GM19452 (cell line): Measurements from ENCODE around the gene ANO4.

Experiments used
- ATAC-seq: cut with Tn5 transposase; IDR thresholded peaks from one replicate; pipeline ENCODE4 v1.9.1; 2021; ENCODE audit not compliant: unreplicated experiment

ANO4 gene

DNA sequence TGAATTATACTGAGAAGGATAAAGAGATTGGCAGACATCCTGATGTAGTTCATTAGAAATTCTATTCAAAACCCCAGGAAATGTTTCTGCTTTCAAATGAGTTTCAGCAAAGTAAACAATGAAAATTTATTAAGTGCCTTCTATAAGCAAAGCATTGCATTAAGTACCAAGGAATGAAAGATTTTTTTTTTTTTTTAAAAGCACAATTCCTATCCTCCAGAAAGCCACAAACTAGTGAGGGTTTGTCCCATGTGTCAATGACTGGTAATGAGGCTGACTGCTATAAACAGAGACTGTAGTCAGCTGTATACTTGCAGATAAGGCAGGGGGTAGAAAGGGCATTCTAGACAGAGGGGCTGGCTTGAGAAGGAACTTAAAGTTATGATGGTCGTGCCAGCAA lies 6.7 kb downstream of the ANO4 start:
- ATAC-seq: no peak

DNA sequence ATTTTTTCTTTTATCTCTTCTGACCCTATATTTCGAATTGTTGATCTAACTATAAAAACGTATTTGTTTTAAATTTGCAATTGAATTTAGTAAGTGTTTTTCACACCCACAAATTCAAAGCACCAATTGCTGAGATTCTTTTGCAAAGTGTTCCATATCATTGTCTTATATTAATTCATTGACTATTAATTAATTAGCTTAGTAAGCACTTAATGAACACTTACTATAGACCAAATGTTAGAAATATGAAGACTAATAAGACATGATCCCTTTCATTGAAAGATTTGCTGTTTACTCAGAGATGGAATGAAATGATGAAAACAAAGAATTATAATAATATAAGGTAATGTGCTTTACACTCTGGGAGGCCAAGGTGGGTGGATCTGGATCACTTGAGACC lies 14.2 kb downstream of the ANO4 start:
- no peak for ATAC-seq

DNA sequence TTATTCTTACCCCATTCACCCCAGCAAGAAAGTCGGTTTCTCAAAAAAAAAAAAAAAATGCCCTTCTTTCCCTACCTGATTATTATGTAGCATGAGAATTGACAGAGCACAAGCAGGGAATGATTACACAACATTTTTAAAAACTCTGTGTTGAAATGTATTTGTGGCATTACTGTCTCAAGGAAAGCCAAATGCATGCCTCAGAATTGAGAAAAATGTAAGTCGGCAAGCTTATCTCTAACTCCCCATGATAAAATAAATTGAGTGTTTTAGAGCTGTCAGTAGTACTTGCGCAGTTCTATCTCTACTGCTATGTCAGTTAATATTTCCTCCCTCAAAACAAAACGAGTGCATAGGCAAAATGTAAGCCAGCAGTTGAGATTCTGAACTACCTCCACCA lies 25.7 kb downstream of the ANO4 start:
- no peak for ATAC-seq

DNA sequence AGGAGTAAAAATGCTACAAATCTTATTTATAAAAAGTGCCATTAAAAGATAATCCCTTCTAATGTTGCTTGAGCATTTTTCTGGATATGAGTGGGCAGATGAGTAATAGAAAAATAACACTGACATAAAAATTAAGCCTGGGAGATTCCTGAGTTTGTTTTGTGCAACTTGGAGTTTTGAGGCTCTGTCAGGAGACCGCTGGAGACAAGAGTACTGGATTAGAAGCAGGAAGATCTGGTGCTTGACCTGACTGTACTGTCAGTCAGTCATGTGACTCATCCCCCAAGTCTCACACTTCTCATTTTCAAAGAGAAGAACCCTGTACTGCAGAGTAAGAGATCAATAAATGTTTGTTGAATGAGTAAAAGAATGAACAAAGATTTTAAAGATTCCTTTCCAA lies 29.4 kb downstream of the ANO4 start:
- no peak for ATAC-seq

DNA sequence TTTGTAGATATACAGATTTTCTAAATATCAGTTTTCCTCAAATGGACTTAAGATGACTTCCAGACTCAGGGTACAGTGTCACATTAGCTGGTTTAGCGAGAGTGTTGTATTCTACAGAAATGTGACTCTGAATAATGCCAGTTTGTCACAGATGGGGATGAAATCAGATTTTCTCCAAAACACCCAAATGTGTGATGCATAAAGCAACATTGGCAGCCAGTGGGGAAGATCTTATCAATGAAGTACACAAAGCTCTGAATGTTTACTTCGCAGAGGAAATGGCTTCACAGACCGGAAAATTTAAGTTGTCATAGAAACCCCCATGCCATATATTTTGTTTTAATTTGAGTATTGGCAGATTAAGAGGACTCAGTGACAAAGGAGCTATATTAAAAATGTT lies 29.9 kb downstream of the ANO4 start:
- ATAC-seq: no peak

DNA sequence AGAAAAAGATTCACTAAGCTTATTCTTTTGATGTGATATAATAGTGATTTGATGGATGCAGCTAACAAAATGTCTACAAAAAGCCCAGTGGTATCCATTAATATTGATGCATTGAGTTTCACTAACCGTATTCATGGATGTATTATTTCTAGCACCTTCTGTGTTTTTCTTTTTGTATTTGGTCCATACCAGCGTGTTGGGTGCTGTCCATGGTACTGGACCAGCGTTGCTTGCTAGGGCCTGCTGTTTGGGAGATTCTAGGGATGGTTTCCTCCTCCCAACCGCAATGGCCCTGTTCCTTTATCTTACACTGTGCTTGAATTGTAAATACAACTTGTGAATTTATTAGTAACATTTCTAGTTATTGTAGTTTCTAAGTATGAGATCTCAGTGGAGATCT lies 31.7 kb downstream of the ANO4 start:
- ATAC-seq: no peak

DNA sequence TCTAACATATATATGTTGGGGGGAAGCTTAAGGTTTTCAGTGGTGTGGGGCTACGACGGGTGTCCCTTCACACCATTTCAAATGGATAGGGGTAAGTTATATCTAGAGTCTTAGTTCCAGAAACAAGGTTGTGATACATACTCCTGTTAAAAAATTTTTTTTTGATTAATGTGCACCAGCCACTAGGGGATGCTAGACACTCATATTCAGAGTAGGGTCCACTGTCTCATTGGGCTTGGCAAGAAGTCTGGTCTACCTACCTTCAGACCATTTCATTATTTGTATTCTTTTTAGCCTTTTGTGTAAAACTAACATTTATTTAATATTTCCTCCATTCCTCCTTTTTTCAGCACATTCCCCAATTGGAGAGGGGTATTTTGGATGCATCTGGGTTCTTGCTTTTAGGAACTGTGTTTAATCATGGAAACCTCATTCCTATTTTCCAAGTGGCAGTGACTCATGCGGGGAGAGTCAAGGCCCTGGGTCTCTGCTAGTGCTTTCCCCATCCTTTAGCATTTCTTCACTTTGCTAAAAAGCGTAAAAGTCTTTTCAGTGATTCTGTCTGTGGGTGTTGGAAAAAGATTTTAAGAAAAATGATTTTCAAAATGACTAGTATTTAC lies 33.4 kb downstream of the ANO4 start:
- ATAC-seq: no peak

DNA sequence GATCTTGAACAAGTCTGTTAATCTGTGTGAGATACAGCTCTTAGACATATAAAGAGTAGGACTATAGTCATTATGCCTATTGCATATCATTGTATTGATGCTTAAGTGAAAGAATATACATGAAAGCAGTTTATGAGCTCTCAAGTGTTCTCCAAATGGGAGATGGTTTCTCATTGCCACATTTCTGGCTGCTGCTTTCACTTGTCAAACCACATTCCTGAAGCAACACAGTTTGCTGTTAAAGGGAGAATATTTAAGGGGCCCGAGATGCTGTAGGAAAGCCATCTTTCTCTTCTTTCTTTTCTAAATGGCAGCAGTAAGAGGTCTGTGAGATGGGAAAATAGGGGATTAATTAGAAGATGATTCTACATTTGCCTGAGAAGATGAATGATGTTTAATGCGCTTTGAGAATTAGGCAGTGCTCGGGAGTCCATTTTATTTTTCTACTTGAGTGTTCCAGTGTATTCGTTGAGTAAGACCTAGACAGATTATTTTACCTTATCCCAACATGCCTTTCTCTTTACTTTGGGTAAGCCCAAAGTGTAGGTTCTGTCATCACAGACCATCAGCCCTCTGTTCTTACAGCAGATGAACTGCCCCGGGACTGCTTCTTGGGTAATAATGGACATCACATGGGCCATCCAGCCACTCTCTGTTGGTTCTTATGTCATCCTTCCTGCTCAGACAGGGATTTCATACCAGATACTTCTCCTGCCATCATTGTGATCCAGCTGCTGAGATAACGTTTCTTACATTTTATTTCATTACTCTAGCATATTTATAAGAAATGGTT lies 35.6 kb downstream of the ANO4 start:
- ATAC-seq: no peak

DNA sequence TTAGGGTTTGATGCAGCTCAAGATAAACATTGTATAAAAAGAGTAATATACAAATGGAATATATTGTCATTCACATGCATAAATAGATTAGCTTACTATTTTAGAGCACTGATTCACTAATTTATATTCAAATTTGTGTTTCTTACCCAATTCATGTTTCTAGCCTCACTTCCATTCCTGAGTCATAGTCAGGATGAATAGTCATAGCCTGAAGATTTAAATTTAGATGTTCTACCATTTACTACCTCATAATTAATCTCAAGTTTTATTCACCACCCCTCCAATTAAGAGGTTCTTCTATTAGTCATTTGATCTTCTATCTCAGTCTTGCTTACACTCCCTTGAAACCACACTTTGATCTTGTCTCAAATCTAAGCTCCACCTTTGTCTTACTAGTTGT lies 38.7 kb downstream of the ANO4 start:
- ATAC-seq: no peak

DNA sequence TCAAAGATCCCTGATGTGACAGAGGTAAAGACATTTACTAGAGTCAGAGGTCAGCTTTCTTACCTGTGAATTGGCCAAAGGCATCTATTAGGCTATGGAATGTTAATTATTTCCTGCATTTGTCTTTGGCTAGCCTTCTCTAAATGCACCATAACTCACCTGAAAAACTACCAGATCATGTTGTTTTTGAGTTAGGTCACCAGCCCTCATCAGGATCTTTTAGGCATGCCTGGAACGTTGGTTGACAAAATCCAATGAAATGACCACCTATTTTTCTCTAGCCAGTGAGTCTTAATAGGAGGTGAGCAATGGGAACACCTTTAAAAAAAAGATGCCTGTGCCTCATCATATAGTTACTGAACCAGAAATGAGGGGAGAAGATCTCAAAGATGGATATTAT lies 46.2 kb downstream of the ANO4 start:
- no peak for ATAC-seq

DNA sequence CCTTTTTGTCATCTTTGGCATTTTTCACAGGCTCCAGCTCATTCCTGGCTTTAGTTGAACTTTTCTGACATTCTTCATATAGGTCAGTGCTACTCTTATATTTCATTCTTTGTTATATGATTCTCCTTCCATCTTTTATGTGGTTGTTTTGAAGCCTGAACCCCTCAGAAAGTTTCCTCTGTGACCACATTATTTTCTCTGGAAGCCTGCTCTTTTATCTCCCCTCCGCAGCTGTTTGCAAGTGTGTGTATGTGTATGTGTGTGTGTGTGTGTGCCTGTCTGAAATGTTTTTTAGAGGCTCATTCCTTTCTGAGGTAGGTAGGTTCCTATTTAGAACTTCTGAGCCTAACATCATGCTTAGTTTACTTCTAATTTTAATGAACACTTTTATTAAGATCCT lies 47.6 kb downstream of the ANO4 start:
- no peak for ATAC-seq

DNA sequence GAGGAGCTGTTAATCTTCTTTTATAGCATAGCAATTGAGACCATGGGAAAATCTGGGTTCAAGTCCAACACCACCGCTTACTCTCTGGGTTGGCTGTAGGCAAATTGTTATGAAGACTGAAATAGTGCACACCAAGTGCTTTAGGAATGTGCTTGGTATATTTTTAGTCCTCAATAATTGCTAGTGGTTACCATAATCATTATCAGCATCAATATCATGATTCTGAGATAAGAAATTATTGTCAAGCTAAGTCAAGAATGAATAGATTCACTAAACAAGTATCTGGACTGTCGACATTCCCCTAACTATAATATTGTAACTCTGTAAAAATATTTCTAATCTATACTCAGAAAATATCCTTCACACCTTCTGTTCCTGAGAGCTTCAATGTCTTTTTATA lies 48.5 kb downstream of the ANO4 start:
- ATAC-seq: no peak

DNA sequence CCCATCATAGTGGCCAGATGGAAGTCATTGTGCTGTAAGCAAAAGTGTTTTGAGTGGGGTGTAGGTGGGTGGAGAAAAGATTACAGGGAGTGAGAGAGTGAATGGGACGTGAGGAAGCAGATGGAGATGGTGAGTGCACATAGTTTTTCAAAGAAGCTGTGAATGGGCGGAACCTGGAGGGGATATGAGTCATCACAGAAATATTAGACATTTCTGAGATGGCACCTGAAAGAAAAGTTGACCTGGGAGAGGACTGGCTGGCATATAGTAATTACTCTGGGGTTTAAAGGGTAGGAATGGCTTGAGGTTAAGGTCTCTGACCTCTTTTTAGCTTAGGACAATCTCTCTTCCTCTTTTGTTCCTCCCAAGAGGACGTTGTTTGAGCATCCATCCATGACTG lies 50.5 kb downstream of the ANO4 start:
- ATAC-seq: no peak

DNA sequence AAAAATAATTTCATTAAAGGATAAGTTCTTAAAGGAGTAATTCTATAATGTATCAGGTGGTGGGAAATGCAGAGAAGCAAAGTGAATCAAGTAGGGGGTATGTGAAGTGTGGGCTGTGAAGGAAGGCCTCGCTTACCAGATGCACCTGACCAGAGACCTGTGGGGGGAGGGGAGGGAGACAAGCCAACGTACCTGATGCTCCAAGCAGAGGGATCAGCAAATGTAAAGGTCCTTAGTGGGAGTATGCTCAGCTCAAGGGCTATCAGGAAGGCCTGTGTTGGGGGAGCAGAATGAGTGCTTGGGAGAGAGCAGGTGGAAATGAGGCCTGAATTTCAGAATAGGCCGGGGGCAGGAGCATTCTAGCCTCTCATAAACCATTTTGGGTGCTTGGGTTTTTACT lies 57.1 kb downstream of the ANO4 start:
- ATAC-seq: no peak

DNA sequence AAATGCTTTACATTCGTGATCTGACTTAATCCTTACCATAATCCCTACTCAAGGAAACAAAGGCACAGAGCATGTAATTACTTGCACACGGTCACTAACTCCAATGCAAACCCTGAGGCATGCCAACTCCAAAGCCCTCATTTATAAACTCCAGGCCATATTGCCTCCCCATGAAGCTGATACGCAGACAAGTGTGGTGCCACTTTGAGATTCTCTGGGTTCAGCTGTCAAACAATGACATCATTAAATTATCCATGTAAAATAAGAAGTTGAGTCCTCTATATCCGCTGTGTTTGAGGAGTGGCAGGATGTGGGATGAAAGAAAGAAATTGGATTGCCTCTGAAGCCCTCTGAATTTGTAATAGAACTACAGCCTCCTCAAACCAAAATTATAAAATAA lies 62.8 kb downstream of the ANO4 start:
- ATAC-seq: no peak

DNA sequence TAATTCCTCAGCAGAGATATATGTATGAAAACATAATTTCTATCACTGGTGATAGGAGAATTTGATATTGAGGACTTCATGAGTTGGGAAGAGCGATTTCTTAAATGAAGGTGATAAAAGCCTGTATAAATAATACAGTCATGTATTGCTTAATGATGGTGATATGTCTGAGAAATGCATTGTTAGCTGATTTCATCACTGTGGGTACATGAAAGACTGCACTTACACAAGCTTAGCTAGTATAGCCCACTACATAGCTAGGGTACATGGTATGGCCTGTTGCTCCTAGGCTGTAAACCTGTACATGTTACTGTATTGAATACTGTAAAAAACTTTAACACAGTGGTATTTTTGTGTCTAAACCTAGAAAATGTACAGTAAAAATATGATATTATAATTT lies 63.4 kb downstream of the ANO4 start:
- no peak for ATAC-seq

DNA sequence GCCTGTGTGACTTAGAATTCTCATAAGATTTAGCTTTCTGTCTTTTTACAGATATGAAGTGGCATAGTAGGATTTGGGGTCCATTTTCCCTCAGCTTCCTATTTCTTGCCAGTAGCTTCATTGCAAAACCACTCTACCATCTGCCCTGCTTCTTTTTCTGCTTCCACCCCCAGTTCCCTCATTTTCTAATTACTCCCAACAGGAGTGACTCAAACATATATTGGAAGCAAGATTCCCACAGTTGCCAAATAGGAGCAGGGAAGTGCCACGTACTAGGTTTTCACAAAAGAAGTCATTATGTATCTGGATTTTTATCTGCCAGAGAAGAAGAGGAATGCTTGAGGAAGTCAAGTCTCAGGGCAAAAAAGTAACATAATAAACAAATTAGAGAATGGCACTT lies 64.1 kb downstream of the ANO4 start:
- ATAC-seq: no peak

DNA sequence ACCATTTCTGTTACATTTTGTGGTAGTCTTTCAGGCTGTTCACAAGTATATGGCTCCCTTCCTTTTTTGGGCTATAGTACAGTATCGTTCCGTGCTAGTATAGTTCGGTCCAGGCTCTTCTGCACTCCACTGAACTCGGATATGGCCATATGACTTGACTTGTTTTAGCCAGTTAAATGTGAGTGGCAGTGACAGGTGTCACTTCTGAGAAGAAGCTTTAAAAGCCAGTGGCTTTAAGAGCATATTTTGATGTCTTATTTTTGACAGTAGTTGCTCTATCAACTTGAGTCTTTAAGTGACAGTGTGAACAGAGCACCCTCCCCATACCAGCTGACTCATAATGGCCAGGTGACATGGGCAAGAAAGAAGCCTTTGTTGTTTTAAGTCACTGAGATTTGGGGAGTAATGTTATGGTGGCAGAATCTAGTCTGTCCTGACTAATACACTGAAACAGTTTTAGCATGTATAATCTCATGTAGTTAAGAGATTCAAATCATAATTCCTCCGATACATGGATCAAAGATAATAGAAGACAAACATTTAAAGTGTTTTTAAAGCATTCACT lies 64.6 kb downstream of the ANO4 start:
- ATAC-seq: no peak

DNA sequence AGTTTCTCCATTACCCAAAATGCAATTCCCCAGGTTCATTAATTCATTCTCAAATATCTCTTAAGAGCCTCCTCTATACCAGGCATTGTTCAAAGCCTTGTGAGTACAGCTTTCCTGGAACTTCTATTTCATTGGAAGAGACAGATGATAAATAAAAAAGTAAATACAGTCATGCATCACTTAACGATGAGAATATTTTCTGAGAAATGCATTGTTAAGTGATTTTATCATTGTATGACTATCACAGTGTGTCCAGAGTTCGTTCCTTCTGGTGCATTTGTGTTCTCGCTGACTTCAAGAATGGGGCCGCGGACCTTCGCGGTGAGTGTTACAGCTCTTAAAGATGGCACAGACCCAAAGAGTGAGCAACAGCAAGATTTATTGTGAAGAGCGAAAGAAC lies 66.0 kb downstream of the ANO4 start:
- ATAC-seq: no peak

DNA sequence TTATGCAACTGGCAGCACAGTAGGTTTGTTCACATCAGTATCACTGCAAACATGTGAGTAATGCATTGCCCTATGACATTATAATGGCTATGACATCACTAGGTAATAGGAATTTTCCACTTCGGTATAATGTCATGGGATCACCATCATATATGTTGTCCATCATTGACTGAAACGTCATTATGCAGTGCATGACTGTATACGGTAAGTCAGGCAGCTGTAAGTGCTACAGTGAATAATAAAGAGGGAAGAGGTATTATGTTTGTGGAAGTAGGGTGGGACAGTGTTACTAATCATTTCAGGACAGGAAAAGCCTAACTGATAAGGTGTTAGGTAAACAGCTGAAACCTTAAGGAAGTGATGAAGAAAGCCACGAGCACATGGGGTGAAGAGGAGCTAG lies 68.1 kb downstream of the ANO4 start:
- ATAC-seq: no peak

DNA sequence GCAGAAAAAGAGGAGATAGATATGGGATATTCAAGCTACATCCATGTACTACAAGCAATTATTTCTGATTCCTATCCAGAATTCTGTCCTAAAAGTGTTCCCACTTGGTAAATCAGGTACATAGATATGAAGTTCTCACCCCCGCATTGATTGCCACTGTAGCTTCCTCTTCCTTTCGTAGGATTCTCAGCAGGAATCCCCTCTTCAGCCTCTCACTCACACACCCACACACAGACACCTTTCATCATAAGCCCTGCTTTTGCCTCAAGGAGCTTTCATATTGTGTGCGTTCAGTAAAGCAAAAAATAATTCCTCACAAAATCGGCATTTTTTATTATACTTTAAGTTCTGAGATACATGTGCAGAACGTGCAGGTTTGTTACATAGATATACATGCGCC lies 69.8 kb downstream of the ANO4 start:
- ATAC-seq: no peak

DNA sequence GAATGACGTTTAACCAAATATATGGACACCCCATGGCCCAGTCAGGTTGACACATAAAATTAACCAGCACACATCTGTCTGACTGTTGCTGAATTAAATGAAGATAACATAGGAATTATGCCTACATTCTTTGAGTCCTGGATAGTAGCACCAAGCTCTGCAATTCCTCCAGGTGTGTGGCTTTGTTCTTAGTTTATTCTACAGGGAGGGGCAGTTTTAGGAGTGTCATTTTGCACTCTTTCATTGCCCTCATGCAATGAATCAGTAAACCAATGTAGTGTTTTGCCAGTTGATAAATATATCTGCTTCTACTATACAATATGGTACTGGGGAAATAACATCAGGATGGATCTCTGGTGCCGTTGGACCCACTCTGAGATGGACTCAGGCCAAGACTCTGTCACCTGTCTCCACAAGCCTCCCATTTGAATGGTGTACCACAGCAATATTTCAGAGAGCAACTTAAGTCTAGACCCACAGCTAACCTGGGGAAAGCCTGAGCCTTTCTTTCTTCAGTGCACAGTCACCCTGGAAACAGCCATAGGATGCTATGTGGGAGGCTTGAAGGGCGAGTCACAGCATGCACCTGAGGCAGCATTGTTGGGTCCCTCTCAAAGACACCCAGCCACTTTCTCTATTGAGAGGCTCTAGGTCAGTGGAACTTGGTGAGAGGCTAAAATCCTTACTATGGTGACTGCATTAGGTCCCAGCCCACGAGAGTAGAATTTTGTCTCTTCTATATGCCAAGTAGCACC lies 73.2 kb downstream of the ANO4 start:
- ATAC-seq: no peak
